ENCODE results near the gene NLRC4.

GRCh38 chr2:32291746-32292145 lies 27.1 kb upstream of the NLRC4 start:
- TF ChIP-seq CTCF (optimal IDR thresholded peaks at IDR 0.05 in 1 of 3, IDR thresholded peaks at IDR 0.05 in 1 of 3, conservative IDR thresholded peaks at IDR 0.05 in 1 of 3; ENCODE audit: extremely low read depth in 1 of 3, insufficient read depth in 2 of 3, low read length in 3 of 3) (no peak), EZH2 (IDR thresholded peaks at IDR 0.05; ENCODE audit: low read length) (no peak)

Data from keratinocyte (primary cell).